ENCODE results near the gene CISD3. TPM values are rescaled to one million over a fixed set of nuclear protein-coding genes. Genes with fewer than 3 reads are reported as not detected.

Gene CISD3
- total and polyA plus RNA-seq, 10 of the 15 experiments (the other 5 are each of a cell fraction or from before 2014, with no cell fraction given): 2.6 to 38.1 (median 8.1) TPM

GRCh38 chr17:38715216-38715943 lies 14.8 kb upstream of the CISD3 start (continued):
- no peak for TF ChIP-seq ZNF274 (IDR thresholded peaks at IDR 0.05; ENCODE audit: insufficient read depth, insufficient read length)
- no peak for TF ChIP-seq PKNOX1 (IDR thresholded peaks at IDR 0.05)
- TF ChIP-seq POLR2A (IDR thresholded peaks at IDR 0.05; ENCODE audit: low read depth, low read length): peak; percentile 40; the same call in 1 of the 2 replicates
- TF ChIP-seq PRDM15 (CRISPR knock-in tag; IDR thresholded peaks at IDR 0.05): no peak
- no peak for TF ChIP-seq IKZF1 (conservative IDR thresholded peaks at IDR 0.05)
- TF ChIP-seq EP300 (IDR thresholded peaks at IDR 0.05; ENCODE audit: borderline replicate concordance in 1 of 2, control insufficient read depth in 1 of 2, low read depth in 2 of 2, low read length in 2 of 2): no peak

Measured in GM12878 (cell line).